Measurements from ENCODE around the gene ERC1. TPM values are rescaled to one million over a fixed set of nuclear protein-coding genes. Genes with fewer than 3 reads are reported as not detected.

ERC1 gene
- total and polyA plus RNA-seq, 2 donors (not counting 3 experiments of a cell fraction or from before 2014, with no cell fraction given), result 11.7 to 66.1 TPM

DNA sequence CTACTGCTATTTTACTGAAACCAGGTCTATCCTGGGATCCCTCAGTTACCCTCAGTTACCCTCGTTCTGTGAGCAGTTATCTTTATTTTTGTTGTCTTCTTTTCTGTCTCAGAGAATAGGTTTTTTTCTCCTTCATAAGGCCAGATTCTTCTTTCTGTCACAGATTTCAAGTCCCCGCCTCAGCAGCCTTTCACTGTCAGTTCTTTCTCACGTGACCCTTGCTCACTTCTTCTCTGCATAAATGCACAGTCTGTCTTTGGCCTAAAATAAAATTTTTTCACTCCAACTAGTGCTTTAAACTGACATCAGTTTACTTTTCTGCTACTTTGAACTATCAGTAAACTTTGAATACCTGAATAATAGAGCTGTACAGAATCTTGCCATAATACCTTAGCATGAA lies 299.7 kb downstream of the ERC1 start:
- Histone ChIP-seq H3K4me3 (replicated peaks in 1 of 3; ENCODE audit: insufficient read depth in 1 of 3, low read depth in 1 of 3, low read length in 3 of 3) (no peak overlapping the region), H3K9me1 (replicated peaks; ENCODE audit: control insufficient read depth, extremely low read depth, insufficient read depth, low read length) (no peaks in the 10 kb centered on the region), H4K20me1 (replicated peaks; ENCODE audit: control insufficient read depth, extremely low read depth, insufficient read depth, low read length) (no peaks in the 10 kb centered on the region), H3K9me3 (replicated peaks; ENCODE audit: control insufficient read depth, insufficient read depth, low read length) (no peaks in the 10 kb centered on the region), H2AFZ (ENCODE audit: low read depth, low read length) (no peak overlapping the region), H3K27me3 (ENCODE audit: control insufficient read depth in 2 of 2, insufficient read depth in 2 of 2, low read length in 2 of 2) (no peaks in the 10 kb centered on the region), H3K27ac (ENCODE audit: insufficient read depth, low read depth, low read length) (no peak overlapping the region), H3K36me3 (ENCODE audit: control insufficient read depth in 2 of 2, extremely low read depth in 1 of 2, insufficient read depth in 2 of 2, low read length in 2 of 2) (no peaks in the 10 kb centered on the region), H3K4me1 (ENCODE audit: control insufficient read depth, extremely low read depth, insufficient read depth, low read length) (peaks cover 14% of the 10 kb centered on the region), H3K9ac (replicated peaks; ENCODE audit: extremely low read depth, insufficient read depth, low read length) (no peak overlapping the region), H3K79me2 (ENCODE audit: control insufficient read depth, insufficient read depth, low read length) (no peaks in the 10 kb centered on the region), H3K4me2 (ENCODE audit: insufficient read depth, low read length) (no peak overlapping the region)
- BruUV-seq (replicated peaks), result no TSS peak
- DNase-seq (ENCODE audit: low read depth, low spot score), result no peak
- ChIA-PET CTCF (interaction anchor here (0.9 kb wide), 1 partner anchor 14 kb away, joined by 3 read pairs; no protein-coding TSS in a partner anchor), POLR2A (no interaction called here)
- TF ChIP-seq MYC (IDR thresholded peaks at IDR 0.05; ENCODE audit: low read depth, low read length), result no peak
- TF ChIP-seq EZH2 (IDR thresholded peaks at IDR 0.05; ENCODE audit: borderline replicate concordance, low read depth, low read length, severe bottlenecking), result no peak
- no peak for TF ChIP-seq FOS (IDR thresholded peaks at IDR 0.05; ENCODE audit: borderline replicate concordance, insufficient read depth, low read length)
- TF ChIP-seq, protein P1, sequence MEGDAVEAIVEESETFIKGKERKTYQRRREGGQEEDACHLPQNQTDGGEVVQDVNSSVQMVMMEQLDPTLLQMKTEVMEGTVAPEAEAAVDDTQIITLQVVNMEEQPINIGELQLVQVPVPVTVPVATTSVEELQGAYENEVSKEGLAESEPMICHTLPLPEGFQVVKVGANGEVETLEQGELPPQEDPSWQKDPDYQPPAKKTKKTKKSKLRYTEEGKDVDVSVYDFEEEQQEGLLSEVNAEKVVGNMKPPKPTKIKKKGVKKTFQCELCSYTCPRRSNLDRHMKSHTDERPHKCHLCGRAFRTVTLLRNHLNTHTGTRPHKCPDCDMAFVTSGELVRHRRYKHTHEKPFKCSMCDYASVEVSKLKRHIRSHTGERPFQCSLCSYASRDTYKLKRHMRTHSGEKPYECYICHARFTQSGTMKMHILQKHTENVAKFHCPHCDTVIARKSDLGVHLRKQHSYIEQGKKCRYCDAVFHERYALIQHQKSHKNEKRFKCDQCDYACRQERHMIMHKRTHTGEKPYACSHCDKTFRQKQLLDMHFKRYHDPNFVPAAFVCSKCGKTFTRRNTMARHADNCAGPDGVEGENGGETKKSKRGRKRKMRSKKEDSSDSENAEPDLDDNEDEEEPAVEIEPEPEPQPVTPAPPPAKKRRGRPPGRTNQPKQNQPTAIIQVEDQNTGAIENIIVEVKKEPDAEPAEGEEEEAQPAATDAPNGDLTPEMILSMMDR (IDR thresholded peaks at IDR 0.05; ENCODE audit: extremely low read depth in 1 of 2, insufficient read depth in 1 of 2, low read depth in 1 of 2, low read length in 2 of 2), result no peak
- TF ChIP-seq POLR2A (IDR thresholded peaks at IDR 0.05; ENCODE audit: low read depth, low read length), result no peak
- no peak for TF ChIP-seq GATA2 (IDR thresholded peaks at IDR 0.05; ENCODE audit: insufficient read depth, insufficient read length, low read depth, low read length)
- no peak for TF ChIP-seq JUN (IDR thresholded peaks at IDR 0.05; ENCODE audit: borderline replicate concordance, insufficient read depth, insufficient read length, low read depth)
- no peak for TF ChIP-seq POLR2AphosphoS5 (IDR thresholded peaks at IDR 0.05; ENCODE audit: insufficient read depth, low read depth, low read length)
- TF ChIP-seq, protein P2, sequence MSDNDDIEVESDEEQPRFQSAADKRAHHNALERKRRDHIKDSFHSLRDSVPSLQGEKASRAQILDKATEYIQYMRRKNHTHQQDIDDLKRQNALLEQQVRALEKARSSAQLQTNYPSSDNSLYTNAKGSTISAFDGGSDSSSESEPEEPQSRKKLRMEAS (IDR thresholded peaks at IDR 0.05; ENCODE audit: insufficient read depth, insufficient read length), result no peak
- intact Hi-C loops (cut with micrococcal nuclease) (no loop called here), dilution Hi-C loops (cut with MboI; ENCODE audit: extremely low pct_ligation_motif_present, low sequenced_read_pairs) (no loop called here)
- no peak for FAIRE-seq
